Measurements from ENCODE around the gene PDZRN3.

The PDZRN3 gene

DNA sequence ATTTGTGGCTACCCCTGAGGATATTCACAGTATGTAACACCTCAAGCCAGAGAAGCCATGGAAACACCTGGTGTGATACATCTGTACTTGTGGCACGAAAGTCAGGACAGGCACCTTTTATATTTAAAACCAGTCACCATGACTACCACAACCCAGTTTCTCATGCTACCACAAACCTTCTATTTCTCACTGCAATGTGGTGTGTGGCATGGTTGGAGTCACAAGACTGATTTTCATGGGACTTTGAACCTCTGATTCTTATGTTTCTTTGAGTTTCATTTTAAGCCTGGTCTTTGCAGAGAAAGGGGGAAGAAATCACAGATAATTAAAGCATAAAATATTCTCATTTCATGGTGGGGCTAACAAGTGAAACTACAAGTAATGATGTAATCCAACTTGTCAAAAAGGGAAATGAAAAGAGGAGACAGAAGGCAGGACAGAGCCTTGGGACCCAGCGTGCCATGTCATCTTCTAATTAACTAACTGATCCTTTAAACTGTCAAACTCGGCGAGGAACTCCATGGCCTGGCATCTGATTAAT is 175.9 kb downstream of the PDZRN3 start:
- no peak for DNase-seq

GRCh38 chr3:73448041-73448440 is 176.7 kb downstream of the PDZRN3 start:
- DNase-seq: no peak

DNA sequence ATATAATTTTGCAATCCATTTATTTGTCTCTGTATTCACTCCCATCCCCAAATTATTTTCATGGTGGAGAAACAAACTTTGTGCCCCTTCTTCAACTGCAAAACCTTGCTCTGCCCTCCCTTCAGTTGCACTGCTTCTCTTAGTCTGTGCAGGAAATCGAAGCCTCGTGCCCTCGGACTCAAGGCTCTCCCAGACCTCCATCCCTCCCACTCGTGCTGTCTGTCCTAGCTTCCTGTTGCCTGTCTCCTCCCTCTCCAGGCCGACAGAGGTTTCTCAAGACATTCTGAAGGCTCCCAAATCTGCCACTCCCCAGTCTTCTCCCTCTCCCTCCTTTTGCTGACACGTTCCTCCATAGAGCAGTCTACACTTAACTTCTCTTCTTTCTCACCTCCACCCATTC is 177.6 kb downstream of the PDZRN3 start:
- DNase-seq: no peak

- DNase-seq: no peak
Measured at GRCh38 chr3:73446467-73447110, 178.2 kb downstream of the PDZRN3 start.

- DNase-seq: no peak
Measured at GRCh38 chr3:73442886-73443285, 181.9 kb downstream of the PDZRN3 start.

DNA sequence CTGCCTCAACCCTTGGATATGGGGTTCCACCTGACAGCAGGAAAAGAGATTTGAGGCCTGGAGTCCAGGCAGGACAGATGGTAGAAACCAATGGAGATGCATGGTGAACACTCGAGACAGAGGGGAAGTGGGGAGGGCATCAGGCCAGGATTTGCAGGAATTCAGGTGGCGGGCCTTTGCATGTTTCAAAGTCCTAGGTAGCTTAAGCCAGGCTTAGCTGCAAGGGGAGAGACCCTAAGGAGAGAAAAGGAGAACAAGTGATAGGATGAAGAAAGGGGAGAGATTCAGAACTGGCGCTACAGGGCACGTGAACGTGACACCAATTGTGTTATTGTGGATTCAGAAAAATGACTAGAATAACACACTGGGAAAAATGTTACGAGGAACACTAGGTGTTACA is 182.6 kb downstream of the PDZRN3 start:
- DNase-seq: no peak

DNA sequence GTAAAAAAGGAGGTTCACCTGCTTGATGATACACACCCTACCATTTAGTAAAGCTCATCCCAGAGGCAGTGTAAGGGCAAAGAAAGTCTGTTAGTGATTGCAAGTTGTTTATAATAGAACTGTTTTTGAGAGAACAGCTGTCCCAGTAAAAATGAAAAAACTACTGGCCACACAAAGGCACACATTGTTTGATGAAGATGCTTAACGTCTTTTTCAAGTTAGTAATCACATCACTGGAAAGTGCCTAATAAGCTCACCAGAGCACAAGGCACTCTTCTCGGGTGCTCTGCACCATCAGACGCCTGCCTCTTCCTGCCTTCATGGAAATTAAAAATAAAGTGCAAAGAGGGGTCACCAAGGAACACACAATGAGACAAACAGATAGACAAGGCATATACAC is 186.9 kb downstream of the PDZRN3 start:
- no peak for DNase-seq

GRCh38 chr3:73435055-73435454 is 189.7 kb downstream of the PDZRN3 start:
- DNase-seq: no peak

- no peak for DNase-seq
Measured at GRCh38 chr3:73433687-73434086, 191.1 kb downstream of the PDZRN3 start.

GRCh38 chr3:73433079-73433478 is 191.7 kb downstream of the PDZRN3 start:
- no peak for DNase-seq

DNA sequence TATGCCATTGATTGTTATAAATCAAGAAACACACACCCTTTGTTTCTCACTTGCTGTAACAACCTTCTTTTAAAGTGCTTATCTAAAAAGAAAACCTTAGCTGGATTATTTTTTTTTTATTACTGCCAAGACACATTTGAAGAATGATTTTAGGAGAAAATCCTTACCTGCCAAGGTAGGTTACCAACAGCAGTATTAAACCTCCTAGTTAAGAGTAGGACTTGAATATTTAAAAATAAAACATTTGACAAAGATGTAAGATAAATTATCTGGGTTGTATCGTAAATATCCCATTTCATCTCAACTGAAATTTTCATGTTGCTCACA is 192.1 kb downstream of the PDZRN3 start:
- DNase-seq: no peak

DNA sequence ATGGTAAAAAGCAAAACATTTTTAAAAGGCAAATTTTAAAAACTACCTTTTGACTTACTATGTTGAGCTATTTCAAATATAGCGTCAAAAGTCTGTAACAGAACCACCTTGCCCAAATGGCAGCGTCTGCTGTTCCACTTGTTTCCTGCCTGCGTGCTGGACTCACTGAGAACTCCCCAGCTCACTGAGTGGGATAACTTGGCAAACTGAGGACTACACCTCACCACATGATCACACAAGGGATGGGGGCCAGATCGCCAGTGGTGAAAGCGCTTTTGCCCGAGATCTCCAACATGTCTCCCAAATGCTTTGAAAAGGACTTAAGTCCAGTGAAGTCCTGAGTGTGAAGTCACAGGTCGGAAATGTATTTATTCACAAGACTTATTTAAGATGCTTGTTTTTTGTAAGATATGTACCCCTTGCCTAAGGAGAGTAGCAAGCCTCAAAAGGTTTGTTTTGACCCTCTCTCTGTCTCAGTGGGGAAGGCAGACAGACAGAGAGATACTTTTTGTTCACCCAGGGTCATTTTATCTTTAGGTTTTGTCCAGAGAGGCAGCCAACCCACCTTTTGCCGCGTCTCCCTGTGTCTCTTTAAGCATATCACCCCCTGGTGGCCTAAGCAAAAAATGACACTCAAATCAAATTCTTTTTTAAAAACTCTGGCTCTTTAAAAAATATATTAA is 192.6 kb downstream of the PDZRN3 start:
- no peak for DNase-seq

GRCh38 chr3:73431183-73431900 is 193.4 kb downstream of the PDZRN3 start:
- DNase-seq: no peak

GRCh38 chr3:73427048-73427706 is 197.6 kb downstream of the PDZRN3 start:
- DNase-seq: no peak

- no peak for DNase-seq
Measured at GRCh38 chr3:73426606-73427005, 198.1 kb downstream of the PDZRN3 start.

DNA sequence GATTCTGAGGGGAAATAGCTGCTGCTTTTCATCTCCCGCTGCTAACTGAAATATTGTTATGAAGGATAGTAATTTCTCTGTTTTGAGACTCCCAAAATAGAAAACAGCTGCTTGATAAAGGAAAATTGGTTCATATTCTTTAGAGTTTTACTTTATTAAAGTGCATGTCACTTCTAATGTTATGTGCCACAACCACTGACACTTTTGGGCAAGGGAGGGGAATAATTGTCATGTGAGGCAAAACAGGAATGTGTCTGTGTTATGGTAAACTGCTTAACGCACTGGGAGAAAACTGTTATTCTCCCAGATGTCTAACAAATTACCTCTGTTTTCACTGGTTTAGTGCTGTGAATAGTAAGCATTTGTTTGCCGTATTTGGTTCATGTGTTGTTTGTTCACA is 201.6 kb downstream of the PDZRN3 start:
- DNase-seq: no peak

DNA sequence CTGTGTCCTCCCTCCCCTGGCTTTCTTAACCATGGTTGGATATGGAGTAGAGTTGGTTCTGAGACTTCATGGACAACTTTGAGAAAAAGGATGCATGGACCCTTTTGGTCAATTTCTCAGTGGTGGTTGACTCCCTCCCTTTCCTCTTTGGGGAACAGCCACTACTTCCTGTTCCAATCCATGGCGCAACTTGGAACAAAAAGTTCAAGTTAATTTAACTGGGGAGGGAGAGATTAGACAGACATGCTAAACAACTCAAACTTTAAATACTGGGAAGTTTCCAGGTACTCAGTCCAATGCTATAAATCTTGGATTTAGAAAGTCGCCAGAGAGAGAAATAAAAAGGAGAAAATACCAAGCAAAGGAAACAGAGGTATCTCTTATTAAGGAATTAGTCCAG is 202.2 kb downstream of the PDZRN3 start:
- no peak for DNase-seq

DNA sequence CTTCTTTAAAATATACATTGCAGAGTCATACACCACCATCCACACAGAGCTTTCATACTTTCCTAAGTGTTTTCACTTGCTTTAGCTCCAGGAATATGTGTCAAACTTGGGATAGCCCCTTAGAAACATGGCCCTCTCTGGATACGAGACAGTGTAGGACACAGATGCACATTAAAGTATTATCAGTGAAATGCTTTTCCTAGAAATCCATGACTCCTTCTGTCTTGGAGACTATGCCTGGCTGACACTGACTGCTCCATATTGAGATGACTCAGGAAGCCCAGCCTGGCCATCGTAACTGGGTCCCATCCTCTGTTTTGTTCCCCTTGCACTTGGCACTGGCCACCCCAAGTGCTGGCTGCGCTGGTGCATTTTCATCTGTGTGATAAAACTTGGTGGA is 204.8 kb downstream of the PDZRN3 start:
- DNase-seq: no peak

DNA sequence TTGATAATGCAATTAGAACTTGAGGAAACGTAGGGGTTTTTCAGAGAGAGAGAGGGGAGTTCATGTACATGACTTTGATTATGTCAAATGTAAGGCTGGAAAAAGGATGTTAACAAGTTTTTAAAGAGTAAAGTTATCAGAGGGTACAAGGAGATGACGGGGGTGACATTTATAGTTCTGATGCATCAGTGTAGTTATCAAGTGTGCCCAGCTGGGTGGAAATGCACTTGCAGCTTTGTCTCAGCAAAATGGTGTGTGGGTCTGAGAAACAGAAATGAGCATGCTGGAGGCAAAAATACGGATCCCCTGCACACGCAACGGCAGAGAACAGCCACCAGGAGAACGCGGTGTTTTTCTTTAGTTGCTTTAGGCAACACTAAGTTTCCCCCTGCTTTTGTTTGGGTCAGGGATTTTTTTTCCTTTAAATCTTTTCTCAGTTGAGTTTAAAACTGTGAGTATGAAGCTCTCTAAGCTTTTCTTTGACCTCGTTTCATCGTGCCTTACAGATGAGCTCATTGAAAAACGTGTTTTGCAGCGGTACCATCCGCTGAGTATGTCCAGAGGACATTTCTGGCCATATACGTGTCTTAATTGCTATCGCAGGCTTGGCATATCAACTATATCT is 205.4 kb downstream of the PDZRN3 start:
- DNase-seq: no peak

GRCh38 chr3:73418681-73419080 is 206.1 kb downstream of the PDZRN3 start:
- no peak for DNase-seq

DNA sequence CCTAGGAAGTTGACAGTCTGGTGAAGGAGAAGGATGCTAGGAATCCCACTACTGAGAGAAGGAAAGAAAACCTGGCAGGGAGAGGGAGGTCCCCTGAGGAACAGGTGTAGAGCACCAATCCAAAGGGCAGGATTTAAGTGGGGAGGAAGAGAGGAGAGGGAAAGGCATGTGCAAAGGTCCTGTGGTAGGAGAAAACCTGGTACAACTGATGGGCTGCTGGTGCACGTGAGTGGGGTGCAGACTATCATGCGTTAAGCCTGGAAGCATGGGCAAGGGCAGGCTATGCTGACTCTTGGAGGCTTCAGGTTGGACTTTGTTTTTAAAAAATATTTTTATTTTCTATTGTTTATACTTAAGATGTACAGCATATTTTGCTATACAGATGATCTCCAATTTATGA is 209.6 kb downstream of the PDZRN3 start:
- no peak for DNase-seq

DNA sequence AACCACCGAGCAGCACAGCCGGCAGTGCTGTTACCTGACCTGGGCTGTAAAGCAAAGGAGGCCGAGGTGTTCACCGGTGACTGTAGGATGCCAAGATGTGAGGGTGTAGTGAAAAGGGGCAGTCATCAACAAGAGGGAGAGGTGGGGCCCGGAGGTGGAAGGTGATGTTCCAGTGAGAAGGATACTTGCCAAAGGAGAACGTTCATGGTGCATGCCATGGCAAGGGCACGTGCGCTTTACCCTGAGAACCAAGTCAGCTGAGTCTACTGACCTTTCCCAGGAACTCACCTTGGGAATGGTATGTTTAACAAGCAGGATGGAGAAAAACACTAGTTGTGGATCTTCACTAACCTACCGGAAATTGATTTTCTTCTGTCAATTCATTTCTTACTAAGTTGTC is 211.1 kb downstream of the PDZRN3 start:
- DNase-seq: no peak

- no peak for DNase-seq
Measured at GRCh38 chr3:73411993-73412392, 212.7 kb downstream of the PDZRN3 start.
